DMS53 treated with DMSO at 0.1 percent for 48 hours (cell line): ENCODE results near the gene TMEM223.
"Not testable (repeated sequence)": the region's sequence is repeated elsewhere in the genome, so short reads cannot be mapped to it uniquely, and the experiment has no call there.

ENCODE experiments used
- DNase-seq: peaks from one replicate; lab custom pipeline; 2025; ENCODE audit not compliant: unreplicated experiment; lab: John Stamatoyannopoulos, UW

Gene TMEM223

GRCh38 chr11:62801071-62801470 lies 9.3 kb upstream of the TMEM223 start:
- DNase-seq = no peak

- no peak for DNase-seq
Observed at GRCh38 chr11:62799486-62799885, 7.7 kb upstream of the TMEM223 start.

GRCh38 chr11:62796281-62796680 lies 4.5 kb upstream of the TMEM223 start:
- DNase-seq = no peak

DNA sequence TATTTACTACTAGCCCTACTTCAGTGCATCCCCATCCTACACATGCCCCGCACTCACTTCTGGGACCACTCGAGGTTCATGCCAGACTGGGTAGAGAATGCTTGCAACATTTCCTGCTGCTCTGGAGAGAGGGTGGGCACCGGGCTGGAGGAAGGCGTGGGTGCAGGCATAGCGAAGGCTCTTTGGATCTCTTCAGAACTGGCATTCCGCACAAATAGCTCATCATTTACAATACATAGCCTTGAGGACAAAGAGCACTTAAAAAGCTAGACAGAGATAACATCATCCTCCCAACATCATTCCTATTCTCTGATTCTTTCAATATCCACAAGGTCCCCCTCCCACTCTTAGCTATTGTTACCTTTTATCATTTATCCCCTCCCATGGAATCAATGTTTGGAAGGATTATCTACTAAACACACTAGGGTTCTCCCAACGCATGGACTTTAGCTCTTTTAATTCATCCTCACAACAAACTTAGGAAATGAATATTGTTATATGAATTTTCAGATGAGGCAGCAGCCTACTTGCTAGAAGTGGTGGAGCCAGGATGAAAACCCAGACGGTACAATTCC lies 2.5 kb upstream of the TMEM223 start:
- no peak for DNase-seq

DNA sequence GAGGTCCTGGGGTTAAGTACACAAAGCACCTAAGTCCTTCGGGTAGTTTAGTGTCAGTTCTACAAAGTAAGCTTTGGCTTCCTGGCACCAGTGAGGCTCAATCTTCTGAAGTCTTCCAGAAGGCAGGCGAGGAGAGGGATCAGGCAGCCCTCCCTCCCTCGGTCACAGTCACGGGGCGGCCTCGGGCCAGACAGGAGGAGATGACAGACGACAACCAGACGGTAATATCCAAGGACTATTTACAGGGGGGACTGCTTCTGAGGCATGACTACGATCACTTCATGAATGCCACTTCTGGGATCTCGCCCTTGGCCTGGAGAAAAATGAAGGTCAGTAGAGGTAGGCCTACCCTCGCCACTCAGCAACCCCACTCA lies 383 bp upstream of the TMEM223 start:
- no peak for DNase-seq

- DNase-seq = no peak
Observed at GRCh38 chr11:62789576-62789975, 2.2 kb downstream of the TMEM223 start.

- no peak for DNase-seq
Observed at GRCh38 chr11:62788991-62789390, 2.8 kb downstream of the TMEM223 start.

- DNase-seq = peak; percentile 95
Observed at GRCh38 chr11:62787005-62787759, 4.6 kb downstream of the TMEM223 start, which contains the start of gene TMEM179B. Gene TMEM179B, plus strand, starts transcription at chr11:62787402. Its CDS starts 30 bp downstream, at chr11:62787432.

DNA sequence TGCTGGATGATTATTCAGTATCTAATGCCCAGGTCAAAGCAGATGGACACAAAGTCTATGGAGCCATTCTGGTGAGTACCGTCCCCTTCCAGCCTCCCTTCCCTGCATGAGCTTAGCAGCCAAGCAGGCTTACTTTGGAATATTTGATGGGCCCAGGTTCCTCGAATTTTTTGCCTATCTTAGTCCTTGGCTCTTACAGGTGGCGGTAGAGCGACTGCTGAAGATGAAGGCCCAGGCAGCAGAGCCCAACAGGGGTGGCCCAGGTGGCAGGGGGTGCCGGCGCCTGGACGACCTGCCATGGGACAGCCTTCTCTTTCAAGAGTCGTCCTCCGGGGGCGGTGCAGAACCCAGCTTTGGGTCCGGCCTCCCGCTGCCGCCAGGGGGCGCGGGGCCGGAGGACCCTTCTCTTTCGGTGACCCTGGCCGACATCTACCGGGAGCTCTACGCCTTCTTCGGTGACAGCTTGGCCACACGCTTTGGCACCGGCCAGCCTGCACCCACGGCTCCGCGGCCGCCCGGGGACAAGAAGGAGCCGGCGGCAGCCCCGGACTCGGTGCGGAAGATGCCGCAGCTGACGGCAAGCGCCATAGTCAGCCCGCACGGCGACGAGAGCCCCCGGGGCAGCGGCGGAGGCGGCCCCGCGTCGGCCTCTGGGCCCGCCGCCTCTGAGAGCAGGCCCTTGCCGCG lies 5.3 kb downstream of the TMEM223 start:
- peak; percentile 75 for DNase-seq

- no peak for DNase-seq
Observed at GRCh38 chr11:62782753-62783152, 9.1 kb downstream of the TMEM223 start.

- DNase-seq = no peak
Observed at GRCh38 chr11:62778441-62778840, 13.4 kb downstream of the TMEM223 start.

DNA sequence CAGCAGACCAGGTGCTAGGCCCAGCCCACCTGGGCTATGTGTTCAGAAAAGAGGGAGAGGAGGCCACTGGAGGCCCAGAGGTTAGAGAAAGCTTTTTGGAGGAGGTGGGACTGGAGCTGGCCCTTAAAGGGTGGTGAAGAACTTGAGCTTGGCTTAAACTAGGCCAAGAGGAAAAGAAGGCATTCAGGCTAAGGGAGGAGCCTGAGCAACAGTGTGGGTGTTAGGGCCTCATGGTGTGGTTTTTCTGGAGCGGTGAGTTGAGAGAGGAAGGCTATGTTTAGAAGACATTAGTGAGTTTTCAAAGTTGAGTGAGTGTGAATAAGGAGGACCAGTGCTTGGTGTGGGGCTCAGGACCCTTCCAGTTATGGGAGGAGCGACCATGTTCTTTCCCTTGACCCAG lies 14.4 kb downstream of the TMEM223 start:
- DNase-seq = no peak

- DNase-seq = no peak
Observed at GRCh38 chr11:62775646-62776045, 16.2 kb downstream of the TMEM223 start.

DNA sequence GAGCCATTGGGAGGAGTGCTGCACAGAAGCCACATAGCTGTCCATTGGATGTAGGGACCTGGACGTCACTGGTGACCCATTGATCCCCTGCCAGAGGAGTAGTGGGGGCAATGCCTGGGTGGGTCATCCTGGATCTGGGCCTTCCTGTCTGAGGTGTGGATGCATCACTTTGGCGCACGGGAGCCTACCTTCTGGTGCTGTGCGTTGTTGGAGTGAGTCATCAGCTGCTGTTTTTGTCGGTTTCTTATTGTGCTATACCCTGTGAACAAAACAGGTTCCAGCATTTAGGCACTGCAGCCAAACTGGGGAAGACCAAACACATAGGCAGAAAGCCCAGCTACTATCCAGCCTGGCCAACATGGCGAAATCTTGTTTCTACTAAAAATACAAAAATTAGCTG lies 17.4 kb downstream of the TMEM223 start:
- DNase-seq = no peak

- peak; percentile 94 for DNase-seq
Observed at GRCh38 chr11:62771144-62772021, 20.4 kb downstream of the TMEM223 start, which contains the start of gene TAF6L. Gene TAF6L, plus strand, starts transcription at chr11:62771396. Its CDS starts 4,388 bp downstream, at chr11:62775784.

GRCh38 chr11:62770778-62771143 lies 21.0 kb downstream of the TMEM223 start:
- no peak for DNase-seq

GRCh38 chr11:62760867-62761227 lies 31.0 kb downstream of the TMEM223 start:
- not testable (repeated sequence) for DNase-seq

DNA sequence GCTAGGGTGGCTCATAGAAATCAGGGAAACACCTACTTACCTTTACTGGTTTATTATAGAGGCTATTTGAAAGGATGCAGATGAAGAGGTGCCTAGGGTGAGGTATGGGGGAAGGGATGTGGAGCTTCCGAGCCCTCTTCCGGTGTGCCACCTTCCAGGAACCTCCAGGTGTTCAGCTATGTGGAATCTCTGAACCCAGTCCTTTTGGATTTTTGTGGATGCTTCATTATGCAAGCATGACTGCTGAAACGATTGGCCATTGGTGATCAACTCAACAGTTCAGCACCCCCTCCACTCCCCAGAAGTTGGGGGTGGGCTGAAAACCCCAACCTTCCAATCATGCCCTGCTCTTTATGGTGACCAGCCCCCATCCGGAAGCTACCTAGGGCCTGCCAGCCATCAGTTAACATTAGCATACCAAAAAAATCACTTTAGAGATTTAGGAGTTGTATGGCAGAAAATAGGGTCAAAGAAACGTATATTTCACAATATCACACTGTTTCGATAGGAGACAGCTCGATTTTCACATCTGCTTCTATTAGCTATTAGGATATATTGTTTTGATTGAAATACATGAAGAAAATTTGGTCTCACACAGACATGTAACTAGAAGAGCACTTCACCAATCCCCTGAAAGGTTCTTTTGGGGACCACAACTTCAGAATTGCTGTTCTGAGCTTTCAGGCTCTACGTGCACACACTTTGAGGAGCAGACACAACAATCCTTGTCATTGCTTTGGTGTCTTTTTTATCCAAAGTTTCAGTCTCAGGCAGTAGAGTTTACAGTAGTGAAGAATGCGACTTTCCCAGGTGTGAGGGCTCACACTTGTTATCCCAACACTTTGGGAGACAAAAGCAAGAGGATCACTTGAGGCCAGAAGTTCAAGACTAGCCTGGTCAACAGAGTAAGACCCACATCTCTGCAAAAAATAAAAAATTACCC lies 33.7 kb downstream of the TMEM223 start:
- DNase-seq = no peak

DNA sequence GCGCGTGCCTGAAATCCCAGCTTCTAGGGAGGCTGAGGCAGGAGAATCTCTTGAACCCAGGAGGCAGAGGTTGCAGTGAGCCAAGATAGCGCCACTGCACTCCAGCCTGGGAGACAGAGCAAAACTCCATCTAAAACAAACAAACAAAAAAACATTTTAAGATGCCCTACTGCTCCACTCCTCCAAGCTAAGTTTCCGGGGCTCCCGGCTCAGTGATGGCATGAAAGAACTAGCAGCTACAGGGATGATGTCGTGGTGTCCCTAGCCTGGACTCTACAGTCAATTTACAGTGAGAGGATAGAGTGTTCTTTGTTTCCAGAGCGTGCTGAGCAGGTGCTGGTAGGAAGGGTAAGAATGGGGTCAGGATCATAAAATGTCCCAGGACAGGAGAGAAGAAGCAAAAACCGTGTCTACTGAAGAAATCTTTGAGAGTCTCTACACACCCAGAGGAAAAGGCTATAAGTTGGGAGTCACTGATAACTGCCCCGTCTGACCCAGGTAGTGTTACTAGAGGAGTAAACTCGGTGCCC lies 36.7 kb downstream of the TMEM223 start:
- no peak for DNase-seq
